Kidney epithelial cell (primary cell): Measurements from ENCODE around the gene ADRA2B. TPM values are rescaled to one million over a fixed set of nuclear protein-coding genes. Genes with fewer than 3 reads are reported as not detected.

Source experiments
- DNase-seq: peaks from one replicate; pipeline ENCODE4 v3.0.0-alpha.2; 2010; ENCODE audit warnings: low read depth
- H3K27me3 ChIP-seq: 2 replicates; pipeline ENCODE4 v1.6.0; 2011; ENCODE audit warnings: low read length; ENCODE audit not compliant: control insufficient read depth, insufficient read depth
- H3K36me3 ChIP-seq: 2 replicates; pipeline ENCODE4 v1.5.1; 2011; ENCODE audit warnings: low read length; ENCODE audit not compliant: control insufficient read depth, insufficient read depth
- H3K4me3 ChIP-seq: 2 replicates; pipeline ENCODE4 v1.5.1; 2011; ENCODE audit warnings: low read depth, mild to moderate bottlenecking, control low read depth, low read length
- CTCF ChIP-seq: IDR thresholded peaks from 2 replicates; pipeline ENCODE4 v1.5.1; 2011; ENCODE audit warnings: mild to moderate bottlenecking, moderate library complexity, low read length, control low read depth, inconsistent platforms; ENCODE audit not compliant: insufficient read depth, poor library complexity, severe bottlenecking
- total RNA-seq: library from RNA; depleted of rRNA; stranded (reverse); fragments of >200 nt; gene quantifications from 2 replicates; pipeline ENCODE4 v1.2.3, GENCODE V29; 2015

Gene ADRA2B
- total RNA-seq, 1 donor from 2014 or later, result 0.13 TPM

- H3K36me3 ChIP-seq, result no peaks in the 10 kb centered on the region
- no peak overlapping the region for H3K4me3 ChIP-seq
- TF ChIP-seq CTCF, result no peak
- peaks cover 38% of the 10 kb centered on the region for H3K27me3 ChIP-seq
- DNase-seq, result no peak
Measured at GRCh38 chr2:96112501-96113366, 3.6 kb downstream of the ADRA2B start.

GRCh38 chr2:96111823-96112500 is 4.4 kb downstream of the ADRA2B start:
- DNase-seq, result no peak
- Histone ChIP-seq H3K36me3 (no peaks in the 10 kb centered on the region), H3K27me3 (peaks cover 32% of the 10 kb centered on the region), H3K4me3 (no peak overlapping the region)
- no peak for TF ChIP-seq CTCF

- TF ChIP-seq CTCF, result no peak
- no peaks in the 10 kb centered on the region for H3K36me3 ChIP-seq
- H3K27me3 ChIP-seq, result peaks cover 31% of the 10 kb centered on the region
- H3K4me3 ChIP-seq, result no peak overlapping the region
- DNase-seq, result no peak
Measured at GRCh38 chr2:96111257-96111640, 5.1 kb downstream of the ADRA2B start.

- no peak for TF ChIP-seq CTCF
- peaks cover 26% of the 10 kb centered on the region for H3K27me3 ChIP-seq
- no peaks in the 10 kb centered on the region for H3K36me3 ChIP-seq
- DNase-seq, result no peak
- H3K4me3 ChIP-seq, result no peak overlapping the region
Measured at GRCh38 chr2:96110621-96111256, 5.6 kb downstream of the ADRA2B start.

- no peak for TF ChIP-seq CTCF
- Histone ChIP-seq H3K27me3 (peaks cover 19% of the 10 kb centered on the region), H3K4me3 (no peak overlapping the region), H3K36me3 (no peaks in the 10 kb centered on the region)
- no peak for DNase-seq
Measured at GRCh38 chr2:96109931-96110511, 6.3 kb downstream of the ADRA2B start.
